BE2C (cell line): ENCODE results near the gene SDF4.
A peak's percentile ranks its signal among the peaks of the same experiment; 100 is the strongest.

ENCODE experiments used
- DNase-seq: peaks from one replicate; pipeline ENCODE4 v3.0.0-alpha.2; 2020
- H3K27me3 ChIP-seq: fragments of 250-450 bp; sonication (Bioruptor Pico); 2 replicates; pipeline ENCODE4 v1.5.1; 2020; ENCODE audit warnings: mild to moderate bottlenecking
- H3K36me3 ChIP-seq: fragments of 250-450 bp; sonication (Bioruptor Pico); 2 replicates; pipeline ENCODE4 v1.5.1; 2020; ENCODE audit warnings: mild to moderate bottlenecking
- H3K4me1 ChIP-seq: fragments of 250-450 bp; sonication (Bioruptor Pico); 2 replicates; pipeline ENCODE4 v1.5.1; 2020
- H3K4me3 ChIP-seq: 2 replicates; pipeline ENCODE4 v1.5.1; 2011; ENCODE audit warnings: low read depth, low read length
- H3K9me3 ChIP-seq: fragments of 250-450 bp; sonication (Bioruptor Pico); 2 replicates; pipeline ENCODE4 v1.5.1; 2020
- CTCF ChIP-seq: IDR thresholded peaks from 2 replicates; pipeline ENCODE4 v1.5.1; 2012; ENCODE audit warnings: mild to moderate bottlenecking, low read depth, low read length

The SDF4 gene

DNA sequence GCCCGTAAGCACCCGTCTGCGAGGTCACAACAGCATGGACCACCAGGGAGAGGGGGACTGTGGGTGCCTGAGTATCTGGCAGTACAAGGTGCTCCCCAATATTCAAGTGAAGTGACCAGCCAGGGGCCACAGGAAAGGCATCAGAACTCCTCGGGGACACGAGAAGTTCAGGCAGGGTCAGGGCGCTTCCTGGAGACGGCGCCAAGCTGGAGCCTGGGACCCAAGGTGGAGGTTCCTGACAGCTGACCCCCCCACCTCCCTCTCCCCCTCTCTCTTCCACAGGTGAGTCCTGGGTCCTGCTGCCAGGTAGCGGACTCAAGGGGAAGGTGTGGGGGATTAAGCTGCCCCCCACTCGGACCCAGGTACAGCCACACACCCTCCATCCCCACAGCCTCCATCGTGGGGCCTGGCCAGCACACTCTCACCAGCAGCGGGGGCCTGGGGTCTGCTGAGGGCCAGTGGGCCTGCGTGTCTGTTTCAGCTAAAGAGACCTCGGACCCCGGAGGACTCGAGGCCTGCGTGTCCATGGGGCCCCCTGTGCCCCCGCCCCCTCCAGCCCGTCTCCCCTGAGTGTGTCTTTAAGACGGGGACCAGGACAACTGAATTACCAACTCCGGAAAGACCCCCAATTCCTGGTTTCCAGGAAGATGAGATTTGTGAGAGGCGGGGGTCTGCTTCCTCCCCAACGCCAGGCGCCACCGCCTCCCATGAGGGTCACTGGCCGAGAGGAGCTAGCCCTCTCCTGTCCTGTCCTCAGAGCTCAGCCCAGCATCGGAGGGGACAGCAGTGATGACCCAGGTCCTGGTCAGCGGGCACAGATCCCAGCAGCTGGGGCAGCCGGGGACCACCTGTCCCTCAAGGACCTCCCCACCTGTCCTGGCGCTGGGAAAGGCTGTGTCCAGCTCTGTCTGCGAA is 31.6 kb downstream of the SDF4 start:
- peak; percentile 8 for DNase-seq
- no peak for TF ChIP-seq CTCF
- Histone ChIP-seq H3K4me3 (no peak overlapping the region), H3K36me3 (no peaks in the 10 kb centered on the region), H3K9me3 (no peaks in the 10 kb centered on the region), H3K27me3 (peaks cover 21% of the 10 kb centered on the region), H3K4me1 (no peaks in the 10 kb centered on the region)

- no peak for TF ChIP-seq CTCF
- peaks cover 21% of the 10 kb centered on the region for H3K27me3 ChIP-seq
- H3K4me1 ChIP-seq = no peaks in the 10 kb centered on the region
- DNase-seq = peak; percentile 12
- H3K36me3 ChIP-seq = no peaks in the 10 kb centered on the region
- H3K4me3 ChIP-seq = no peak overlapping the region
- no peaks in the 10 kb centered on the region for H3K9me3 ChIP-seq
Measured at GRCh38 chr1:1199141-1199960, 32.5 kb downstream of the SDF4 start.

DNA sequence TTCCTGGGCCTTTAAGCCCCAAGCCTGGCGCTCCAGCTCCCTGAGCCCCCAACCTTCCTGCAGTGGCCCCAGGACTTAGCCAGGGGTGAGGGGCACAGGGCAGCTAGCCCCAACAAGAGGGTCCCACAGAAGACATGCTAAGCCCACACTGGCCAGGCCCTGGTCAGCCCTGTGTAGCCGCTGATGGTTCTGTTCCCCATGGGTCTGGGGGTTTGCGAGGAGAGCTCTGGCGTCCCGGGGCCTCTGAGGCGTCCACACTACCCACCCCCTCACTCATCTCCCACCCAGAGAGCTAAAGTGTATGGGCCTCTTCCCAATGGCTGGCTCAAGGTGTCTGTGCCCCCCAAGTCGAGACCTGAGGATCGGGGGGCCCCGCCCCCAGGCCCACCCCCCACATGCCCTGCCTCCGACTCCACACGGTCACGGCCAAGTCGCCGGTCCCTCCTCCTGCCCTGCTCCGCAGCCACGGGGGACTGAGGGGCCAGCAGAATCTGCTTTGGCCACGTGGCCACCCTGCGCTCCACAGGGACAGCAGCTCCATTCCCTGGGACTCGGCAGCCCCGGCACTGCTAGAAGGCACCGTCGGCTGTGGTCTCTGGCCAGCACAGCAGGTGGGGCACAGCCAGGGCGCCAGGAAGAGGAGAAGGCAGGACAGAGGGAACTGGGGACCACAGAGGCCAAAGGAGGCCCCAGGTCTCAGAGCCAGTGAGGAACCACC is 33.2 kb downstream of the SDF4 start:
- Histone ChIP-seq H3K36me3 (no peaks in the 10 kb centered on the region), H3K27me3 (peaks cover 24% of the 10 kb centered on the region), H3K9me3 (no peaks in the 10 kb centered on the region), H3K4me3 (no peak overlapping the region), H3K4me1 (no peaks in the 10 kb centered on the region)
- peak; percentile 11 for DNase-seq
- no peak for TF ChIP-seq CTCF

GRCh38 chr1:1197551-1198422 is 34.0 kb downstream of the SDF4 start:
- no peaks in the 10 kb centered on the region for H3K4me1 ChIP-seq

More at GRCh38 chr1:1197551-1198422, 34.0 kb downstream of the SDF4 start:
- Histone ChIP-seq H3K9me3 (no peaks in the 10 kb centered on the region), H3K4me3 (no peak overlapping the region), H3K27me3 (peaks cover 27% of the 10 kb centered on the region), H3K36me3 (no peaks in the 10 kb centered on the region)
- TF ChIP-seq CTCF = no peak
- peak; percentile 12 for DNase-seq
